CD4-positive, alpha-beta T cell (primary cell): Measurements from ENCODE around the gene CNOT9. TPM values are rescaled to one million over a fixed set of nuclear protein-coding genes. Genes with fewer than 3 reads are reported as not detected.

Experiments used
- ATAC-seq: fragments of 200-7000 bp; cut with Tn5 transposase; one replicate; pipeline ENCODE4 v1.10.0; 2022; ENCODE audit warnings: mild to moderate bottlenecking; ENCODE audit not compliant: poor library complexity
- CTCF ChIA-PET: fragments of 350-600 bp; sonication (Branson Sonifier 250); formaldehyde crosslinking; loops from one replicate; lab custom pipeline; 2021; ENCODE audit warnings: antibody characterized with exemption, inconsistent platforms; lab: Charles Lee
- POLR2A ChIA-PET: fragments of 350-600 bp; sonication (Branson Sonifier 250); formaldehyde crosslinking; loops from one replicate; lab custom pipeline; 2021; ENCODE audit warnings: antibody characterized with exemption, inconsistent platforms; lab: Charles Lee
- DNase-seq, 14 experiments: peaks; one replicate each; pipeline ENCODE4 v3.0.0-alpha.2; 2013 to 2020; ENCODE audit warnings: mixed read lengths in 2 of 14
- H3K27ac ChIP-seq, 2 donors: one replicate each; pipeline versions ENCODE4 v1.5.1 to v1.7.0; 2013; ENCODE audit warnings: low read length in 2 of 2, low read depth in 1 of 2, mild to moderate bottlenecking in 1 of 2
- H3K27me3 ChIP-seq, 2 experiments: 1 replicate in 1 of 2; 2 replicates in 1 of 2; pipeline versions ENCODE4 v1.6.1 to v1.7.0; 2013; ENCODE audit warnings: low read length in 2 of 2, control low read depth in 1 of 2, mild to moderate bottlenecking in 1 of 2, moderate library complexity in 1 of 2; ENCODE audit not compliant: insufficient read depth in 2 of 2, control insufficient read depth in 1 of 2
- H3K36me3 ChIP-seq: one replicate; pipeline ENCODE4 v1.6.1; 2013; ENCODE audit warnings: low read length, control low read depth; ENCODE audit not compliant: insufficient read depth
- H3K4me1 ChIP-seq: one replicate; pipeline ENCODE4 v1.6.1; 2013; ENCODE audit warnings: low read length, control low read depth; ENCODE audit not compliant: insufficient read depth
- H3K4me3 ChIP-seq: one replicate; pipeline ENCODE4 v1.5.1; 2013; ENCODE audit warnings: mild to moderate bottlenecking, low read length, moderate library complexity
- H3K9me3 ChIP-seq, 2 experiments: 1 replicate in 1 of 2; 2 replicates in 1 of 2; pipeline versions ENCODE4 v1.6.1 to v1.7.0; 2013; ENCODE audit warnings: low read length in 2 of 2, mild to moderate bottlenecking in 2 of 2, control low read depth in 1 of 2, moderate library complexity in 1 of 2; ENCODE audit not compliant: control insufficient read depth in 1 of 2, insufficient read depth in 1 of 2
- H3K27ac Mint-ChIP-seq: one replicate; pipeline ENCODE4 v1.8.0; 2020; ENCODE audit warnings: mixed read lengths
- H3K27me3 Mint-ChIP-seq: one replicate; pipeline ENCODE4 v1.8.0; 2021; ENCODE audit warnings: mixed read lengths
- H3K36me3 Mint-ChIP-seq: one replicate; pipeline ENCODE4 v1.8.0; 2021; ENCODE audit warnings: low read depth, mixed read lengths
- H3K4me1 Mint-ChIP-seq: one replicate; pipeline ENCODE4 v1.8.0; 2021; ENCODE audit warnings: low read depth, mixed read lengths
- H3K4me3 Mint-ChIP-seq: one replicate; pipeline ENCODE4 v1.8.0; 2020; ENCODE audit warnings: mild to moderate bottlenecking, mixed read lengths
- H3K9me3 Mint-ChIP-seq: one replicate; pipeline ENCODE4 v1.8.0; 2020; ENCODE audit warnings: mixed read lengths
- intact Hi-C, 2 experiments: fragments of 100-400 bp; cut with DNase I in 1 of 2; cut with micrococcal nuclease in 1 of 2; formaldehyde crosslinking; loops; one replicate each; pipeline versions ENCODE4 v1.15.1 to v1.9.0; 2023 to 2025; cut with DNase I, micrococcal nuclease
- total RNA-seq, 174 experiments: library from RNA in 2 of 174; stranded (reverse) in 2 of 174; gene quantifications; one replicate each; pipeline ENCODE4 v1.2.3 and lab custom pipeline; 2021 to 2026
- TF ChIP-seq, protein P1 (sequence below): fragments of 200-600 bp; IDR thresholded peaks from one replicate; pipeline ENCODE4 v1.8.0; 2022; ENCODE audit warnings: antibody characterized with exemption, mild to moderate bottlenecking

CNOT9 gene
- total RNA-seq, 2 experiments from 2014 or later = 62.8 to 66.8 TPM

DNA sequence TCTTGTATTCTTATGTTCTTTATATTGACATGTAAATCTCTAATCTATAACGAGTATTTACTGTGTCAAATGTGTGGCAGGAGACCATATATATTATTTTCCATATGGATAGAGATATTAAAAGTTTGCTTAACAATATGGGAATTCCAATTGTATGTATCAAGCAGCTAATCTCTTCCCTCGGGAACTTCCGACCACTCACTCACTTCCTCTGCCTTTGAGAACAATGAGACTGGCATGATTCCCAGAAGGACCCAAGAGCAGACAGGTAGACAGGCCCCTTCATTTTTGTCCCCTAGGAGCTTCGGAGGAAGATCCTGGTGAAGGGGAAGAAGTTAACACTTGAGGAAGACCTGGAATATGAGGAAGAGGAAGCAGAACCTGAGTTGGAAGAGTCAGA is 63.2 kb downstream of the CNOT9 start:
- Histone ChIP-seq H3K27ac (no peak overlapping the region), H3K36me3 (peaks cover 29% of the 10 kb centered on the region), H3K27me3 (no peaks in the 10 kb centered on the region), H3K4me1 (no peaks in the 10 kb centered on the region), H3K4me3 (no peak overlapping the region), H3K9me3 (no peaks in the 10 kb centered on the region)
- no peak for ATAC-seq
- POLR2A ChIA-PET = no interaction called here
- no peak overlapping the region for H3K4me3 Mint-ChIP-seq
- intact Hi-C loops = no loop called here
- no peak for DNase-seq
- H3K36me3 Mint-ChIP-seq = peaks cover 38% of the 10 kb centered on the region
- H3K27ac Mint-ChIP-seq = no peak overlapping the region
- TF ChIP-seq, protein P1, sequence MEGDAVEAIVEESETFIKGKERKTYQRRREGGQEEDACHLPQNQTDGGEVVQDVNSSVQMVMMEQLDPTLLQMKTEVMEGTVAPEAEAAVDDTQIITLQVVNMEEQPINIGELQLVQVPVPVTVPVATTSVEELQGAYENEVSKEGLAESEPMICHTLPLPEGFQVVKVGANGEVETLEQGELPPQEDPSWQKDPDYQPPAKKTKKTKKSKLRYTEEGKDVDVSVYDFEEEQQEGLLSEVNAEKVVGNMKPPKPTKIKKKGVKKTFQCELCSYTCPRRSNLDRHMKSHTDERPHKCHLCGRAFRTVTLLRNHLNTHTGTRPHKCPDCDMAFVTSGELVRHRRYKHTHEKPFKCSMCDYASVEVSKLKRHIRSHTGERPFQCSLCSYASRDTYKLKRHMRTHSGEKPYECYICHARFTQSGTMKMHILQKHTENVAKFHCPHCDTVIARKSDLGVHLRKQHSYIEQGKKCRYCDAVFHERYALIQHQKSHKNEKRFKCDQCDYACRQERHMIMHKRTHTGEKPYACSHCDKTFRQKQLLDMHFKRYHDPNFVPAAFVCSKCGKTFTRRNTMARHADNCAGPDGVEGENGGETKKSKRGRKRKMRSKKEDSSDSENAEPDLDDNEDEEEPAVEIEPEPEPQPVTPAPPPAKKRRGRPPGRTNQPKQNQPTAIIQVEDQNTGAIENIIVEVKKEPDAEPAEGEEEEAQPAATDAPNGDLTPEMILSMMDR = no peak
- H3K4me1 Mint-ChIP-seq = no peaks in the 10 kb centered on the region
- CTCF ChIA-PET = interaction anchor here (0.9 kb wide), 1 partner anchor 78 kb away, joined by 3 read pairs; no protein-coding TSS in a partner anchor
- H3K27me3 Mint-ChIP-seq = no peaks in the 10 kb centered on the region
- H3K9me3 Mint-ChIP-seq = no peaks in the 10 kb centered on the region

DNA sequence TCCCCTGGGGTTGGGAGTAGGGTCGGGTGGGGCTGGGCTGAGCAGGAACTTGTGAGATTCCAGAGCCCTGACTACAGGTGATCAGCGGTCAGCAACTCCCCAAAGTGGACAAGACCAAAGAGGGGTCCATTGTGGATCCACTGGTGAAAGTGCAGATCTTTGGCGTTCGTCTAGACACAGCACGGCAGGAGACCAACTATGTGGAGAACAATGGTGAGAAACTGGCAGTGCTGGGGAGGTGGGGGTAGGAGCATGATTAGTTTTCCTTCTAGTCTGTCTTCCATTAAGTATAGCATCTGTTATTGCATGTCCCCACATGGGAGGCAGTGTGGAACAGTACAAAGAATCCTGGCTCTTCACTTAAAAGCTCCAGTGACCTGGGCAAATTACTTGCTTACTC is 67.1 kb downstream of the CNOT9 start:
- ATAC-seq (no peak), DNase-seq (no peak)
- TF ChIP-seq, protein P1 = no peak
- H3K27ac Mint-ChIP-seq = no peak overlapping the region
- CTCF ChIA-PET = no interaction called here
- intact Hi-C loops = no loop called here
- POLR2A ChIA-PET = no interaction called here
- peaks cover 66% of the 10 kb centered on the region for H3K36me3 ChIP-seq
- no peak overlapping the region for H3K4me3 Mint-ChIP-seq
- no peaks in the 10 kb centered on the region for H3K4me1 ChIP-seq
- H3K27ac ChIP-seq = no peak overlapping the region
- H3K9me3 ChIP-seq = no peaks in the 10 kb centered on the region
- H3K27me3 Mint-ChIP-seq = no peaks in the 10 kb centered on the region
- H3K4me1 Mint-ChIP-seq = no peaks in the 10 kb centered on the region
- H3K36me3 Mint-ChIP-seq = peaks cover 75% of the 10 kb centered on the region
- H3K9me3 Mint-ChIP-seq = no peaks in the 10 kb centered on the region
- no peaks in the 10 kb centered on the region for H3K27me3 ChIP-seq
- H3K4me3 ChIP-seq = no peak overlapping the region

DNA sequence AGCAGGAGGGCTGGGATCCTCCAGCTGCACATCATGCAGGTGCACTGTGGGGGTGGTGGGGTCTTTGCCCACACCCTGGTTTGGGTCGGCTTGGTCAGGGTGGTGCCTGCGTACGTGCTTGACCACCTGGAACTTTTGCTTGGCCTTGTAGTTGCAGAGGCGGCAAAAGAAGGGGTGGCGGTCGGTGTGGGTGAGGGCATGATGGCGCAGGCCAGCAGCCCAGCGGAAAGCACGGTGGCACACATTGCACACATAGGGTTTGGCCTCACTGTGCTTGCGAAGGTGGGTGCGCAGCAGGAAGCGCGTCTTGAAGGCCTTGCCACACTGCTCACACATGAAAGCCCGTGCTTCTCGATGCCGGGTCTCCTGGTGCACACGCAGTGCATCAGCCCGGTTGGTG is 69.7 kb downstream of the CNOT9 start:
- peaks cover 85% of the 10 kb centered on the region for H3K36me3 Mint-ChIP-seq
- no peaks in the 10 kb centered on the region for H3K9me3 Mint-ChIP-seq
- ATAC-seq = no peak
- H3K36me3 ChIP-seq = peaks cover 84% of the 10 kb centered on the region
- no peaks in the 10 kb centered on the region for H3K4me1 Mint-ChIP-seq
- no peaks in the 10 kb centered on the region for H3K27me3 ChIP-seq
- H3K27ac Mint-ChIP-seq = no peak overlapping the region
- TF ChIP-seq, protein P1 = no peak
- no peak for DNase-seq
- H3K4me3 ChIP-seq = no peak overlapping the region
- intact Hi-C loops = no loop called here
- ChIA-PET POLR2A (no interaction called here), CTCF (no interaction called here)
- H3K4me1 ChIP-seq = no peaks in the 10 kb centered on the region
- H3K4me3 Mint-ChIP-seq = no peak overlapping the region
- no peak overlapping the region for H3K27ac ChIP-seq
- H3K27me3 Mint-ChIP-seq = no peaks in the 10 kb centered on the region
- no peaks in the 10 kb centered on the region for H3K9me3 ChIP-seq
